ENCODE data around the gene MAP3K21. TPM values are rescaled to one million over a fixed set of nuclear protein-coding genes. Genes with fewer than 3 reads are reported as not detected.
A peak's percentile ranks its signal among the peaks of the same experiment; 100 is the strongest.

MAP3K21 gene
- total RNA-seq, 6 donors from 2014 or later, result 6.0 to 22.0 (median 12.9) TPM

- ATAC-seq (ENCODE audit: low FRiP score in 2 of 2), result no peak
- no peaks in the 10 kb centered on the region for H3K9me3 ChIP-seq
- H3K27ac ChIP-seq, result no peak overlapping the region
- DNase-seq, result no peak
- H3K36me3 ChIP-seq, result no peaks in the 10 kb centered on the region
- WGBS, 2 donors, result 74 to 94% methylated on average over 3 to 4 of the region's 4 CpGs
- no peak for TF ChIP-seq EP300 (IDR thresholded peaks at IDR 0.05)
- TF ChIP-seq POLR2AphosphoS5 (IDR thresholded peaks at IDR 0.05), result no peak
- no peak for TF ChIP-seq POLR2A (IDR thresholded peaks at IDR 0.05)
- TF ChIP-seq CTCF (IDR thresholded peaks at IDR 0.05), result no peak
- no peak overlapping the region for H3K4me3 ChIP-seq
- no peaks in the 10 kb centered on the region for H3K27me3 ChIP-seq
- peaks cover 0 to 2% (median under 1%) of the 10 kb centered on the region in 4 donors for H3K4me1 ChIP-seq
Observed at GRCh38 chr1:233289676-233290075, 37.8 kb upstream of the MAP3K21 start.

- TF ChIP-seq POLR2AphosphoS5 (IDR thresholded peaks at IDR 0.05) (no peak), EP300 (IDR thresholded peaks at IDR 0.05) (no peak), CTCF (IDR thresholded peaks at IDR 0.05) (no peak), POLR2A (IDR thresholded peaks at IDR 0.05) (no peak)
Observed at GRCh38 chr1:233290396-233291034, 37.0 kb upstream of the MAP3K21 start.

GRCh38 chr1:233293556-233294446 lies 33.7 kb upstream of the MAP3K21 start:
- TF ChIP-seq CTCF (IDR thresholded peaks at IDR 0.05) (no peak), EP300 (IDR thresholded peaks at IDR 0.05) (no peak)
- Histone ChIP-seq H3K27ac (no peak overlapping the region), H3K36me3 (no peaks in the 10 kb centered on the region)

More at GRCh38 chr1:233290396-233291034, 37.0 kb upstream of the MAP3K21 start:
- Histone ChIP-seq H3K27me3 (peaks cover 0 to 4% (median 0%) of the 10 kb centered on the region in 4 donors), H3K4me1 (peaks cover 5 to 10% (median 9%) of the 10 kb centered on the region in 4 donors), H3K36me3 (no peaks in the 10 kb centered on the region), H3K4me3 (peak overlapping the region in 1 of 4 donors; percentile 1), H3K27ac (peak overlapping the region in 1 of 4 donors; percentile 19), H3K9me3 (no peaks in the 10 kb centered on the region)
- DNase-seq, result no peak
- ATAC-seq (ENCODE audit: low FRiP score in 2 of 2), result no peak
- 44 to 73% methylated on average over 5 of the region's 5 CpGs for WGBS, 2 donors

DNA sequence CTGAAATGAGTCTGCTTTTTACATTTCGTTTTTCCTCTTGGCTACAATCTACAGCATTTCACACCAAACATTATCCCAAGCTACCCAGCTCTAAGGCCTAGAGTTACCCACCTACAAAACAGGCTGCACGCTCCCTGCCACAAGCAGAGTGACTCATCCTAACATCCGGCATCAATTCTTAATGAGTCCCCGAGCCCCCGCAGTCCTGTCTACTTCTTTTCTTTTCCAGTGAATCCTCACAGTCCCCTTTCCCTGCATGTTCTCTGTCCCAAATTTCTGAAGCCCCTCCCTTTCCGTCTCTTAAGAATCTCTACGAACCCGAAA lies 32.6 kb upstream of the MAP3K21 start:
- H3K27me3 ChIP-seq, result peaks cover 0 to 5% (median 0%) of the 10 kb centered on the region in 4 donors
- DNase-seq (peak in 1 of 2 donors; percentile 31), ATAC-seq (ENCODE audit: low FRiP score in 2 of 2) (peak in 1 of 2 donors; percentile 73)
- H3K36me3 ChIP-seq, result no peaks in the 10 kb centered on the region
- H3K9me3 ChIP-seq, result no peaks in the 10 kb centered on the region
- H3K27ac ChIP-seq, result peak overlapping the region in 3 of 4 donors; percentile 44 to 66 (median 58)
- peaks cover 9 to 11% (median 10%) of the 10 kb centered on the region in 4 donors for H3K4me1 ChIP-seq
- 9 to 10% methylated on average over 8 of the region's 8 CpGs for WGBS, 2 donors
- TF ChIP-seq EP300 (IDR thresholded peaks at IDR 0.05) (no peak), POLR2A (IDR thresholded peaks at IDR 0.05) (no peak), POLR2AphosphoS5 (IDR thresholded peaks at IDR 0.05) (no peak), CTCF (IDR thresholded peaks at IDR 0.05) (no peak)
- H3K4me3 ChIP-seq, result peak overlapping the region; percentile 39 to 84 (median 70)

More at GRCh38 chr1:233293556-233294446, 33.7 kb upstream of the MAP3K21 start:
- H3K9me3 ChIP-seq, result no peaks in the 10 kb centered on the region
- DNase-seq (no peak), ATAC-seq (ENCODE audit: low FRiP score in 2 of 2) (no peak)
- H3K4me3 ChIP-seq, result no peak overlapping the region
- peaks cover 9 to 11% (median 10%) of the 10 kb centered on the region in 4 donors for H3K4me1 ChIP-seq
- peaks cover 0 to 5% (median 0%) of the 10 kb centered on the region in 4 donors for H3K27me3 ChIP-seq
- 90 to 93% methylated on average over 3 of the region's 3 CpGs for WGBS, 2 donors
